GM18520 (cell line): ENCODE measurements around the gene FAM111A.

Experiments used
- ATAC-seq: cut with Tn5 transposase; IDR thresholded peaks from one replicate; pipeline ENCODE4 v1.9.1; 2021; ENCODE audit not compliant: unreplicated experiment

Gene FAM111A

GRCh38 chr11:59141191-59141590, 1.5 kb upstream of the FAM111A start:
- ATAC-seq = no peak

- ATAC-seq = no peak
Measured at GRCh38 chr11:59141673-59142460, 789 bp upstream of the FAM111A start.

GRCh38 chr11:59144096-59144495, 1.4 kb downstream of the FAM111A start:
- no peak for ATAC-seq

GRCh38 chr11:59144579-59145345, 2.1 kb downstream of the FAM111A start:
- peak; percentile 37 for ATAC-seq

GRCh38 chr11:59145534-59145933, 2.9 kb downstream of the FAM111A start:
- ATAC-seq = no peak

GRCh38 chr11:59151761-59152160, 9.1 kb downstream of the FAM111A start:
- peak; percentile 32 for ATAC-seq

GRCh38 chr11:59152312-59152951, 9.8 kb downstream of the FAM111A start:
- ATAC-seq = peak; percentile 81

GRCh38 chr11:59154610-59155009, 12.0 kb downstream of the FAM111A start:
- no peak for ATAC-seq

- ATAC-seq = no peak
Measured at GRCh38 chr11:59157433-59157832, 14.8 kb downstream of the FAM111A start.

- peak; percentile 85 for ATAC-seq
Measured at GRCh38 chr11:59158206-59159068, 15.8 kb downstream of the FAM111A start.

- no peak for ATAC-seq
Measured at GRCh38 chr11:59164028-59164427, 21.4 kb downstream of the FAM111A start.

- peak; percentile 52 for ATAC-seq
Measured at GRCh38 chr11:59171508-59172322, 29.1 kb downstream of the FAM111A start, which contains the start of gene DTX4. Gene DTX4, plus strand, starts transcription at chr11:59172132. Its CDS starts 464 bp downstream, at chr11:59172596.

GRCh38 chr11:59172345-59173079, 29.9 kb downstream of the FAM111A start:
- ATAC-seq = peak; percentile 9

- peak; percentile 1 for ATAC-seq
Measured at GRCh38 chr11:59173080-59173963, 30.7 kb downstream of the FAM111A start.

GRCh38 chr11:59173964-59174663, 31.5 kb downstream of the FAM111A start:
- no peak for ATAC-seq

GRCh38 chr11:59174664-59175033, 32.0 kb downstream of the FAM111A start:
- ATAC-seq = no peak

- ATAC-seq = no peak
Measured at GRCh38 chr11:59175091-59175501, 32.4 kb downstream of the FAM111A start.

- no peak for ATAC-seq
Measured at GRCh38 chr11:59176330-59176729, 33.7 kb downstream of the FAM111A start.
